GM12878 (cell line): ENCODE results near the gene MTHFD1L. TPM values are rescaled to one million over a fixed set of nuclear protein-coding genes. Genes with fewer than 3 reads are reported as not detected.

Experiments
- ATAC-seq: fragments of 200-7000 bp; cut with Tn5 transposase; 3 replicates; pipeline ENCODE4 v1.9.1; 2020; ENCODE audit warnings: mild to moderate bottlenecking, moderate library complexity
- BruUV-seq: library from RNA; stranded (reverse); fragments of 400-500 nt; replicated peaks from 2 replicates; lab custom pipeline; 2021; lab: Mats Ljungman, UMichigan
- CTCF ChIA-PET: fragments of 300-600 bp; sonication (Branson Sonifier 250); formaldehyde crosslinking; extraction: SDS; loops from one replicate; lab custom pipeline; 2021; ENCODE audit warnings: inconsistent platforms; lab: Yijun Ruan, JAX
- POLR2A ChIA-PET: fragments of 350-600 bp; formaldehyde crosslinking; extraction: SDS; loops from one replicate; lab custom pipeline; 2021; ENCODE audit warnings: inconsistent platforms; lab: Charles Lee
- RAD21 ChIA-PET: fragments of 300-600 bp; sonication (Branson Sonifier 250); formaldehyde crosslinking; loops from one replicate; lab custom pipeline; 2023; ENCODE audit warnings: antibody characterized with exemption; ENCODE audit not compliant: unreplicated experiment; lab: Charles Lee
- SMC1A ChIA-PET: fragments of 300-600 bp; sonication (Branson Sonifier 250); formaldehyde crosslinking; loops from one replicate; lab custom pipeline; 2023; ENCODE audit not compliant: unreplicated experiment, uncharacterized antibody; lab: Charles Lee
- DNase-seq: peaks from one replicate; pipeline ENCODE4 v3.0.0-alpha.2; 2011; ENCODE audit warnings: low read depth, low spot score
- FAIRE-seq: peaks from 3 replicates; lab custom pipeline; 2011; peaks lifted over from hg19 to GRCh38; lab: Jason Lieb, UNC
- H2AFZ ChIP-seq: 2 replicates; pipeline ENCODE4 v1.6.0; 2011; ENCODE audit warnings: low read depth, low read length, control low read depth; ENCODE audit not compliant: control insufficient read depth
- H3K27ac ChIP-seq: 2 replicates; pipeline ENCODE4 v1.5.1; 2011; ENCODE audit warnings: control low read depth; ENCODE audit not compliant: control insufficient read depth, insufficient read depth
- H3K27me3 ChIP-seq, 2 experiments: replicated peaks in 1 of 2; 2 replicates each; pipeline versions ENCODE4 v1.6.0 to v1.6.1; 2011; ENCODE audit warnings: low read length in 1 of 2; ENCODE audit not compliant: control insufficient read depth in 2 of 2, insufficient read depth in 2 of 2
- H3K36me3 ChIP-seq, 2 experiments: 2 replicates each; pipeline ENCODE4 v1.5.1; 2011; ENCODE audit warnings: low read length in 1 of 2; ENCODE audit not compliant: control insufficient read depth in 2 of 2, insufficient read depth in 2 of 2
- H3K4me1 ChIP-seq: 2 replicates; pipeline ENCODE4 v1.6.1; 2011; ENCODE audit warnings: mild to moderate bottlenecking, low read length, moderate library complexity, mixed read lengths; ENCODE audit not compliant: control insufficient read depth, insufficient read depth
- H3K4me2 ChIP-seq: 2 replicates; pipeline ENCODE4 v1.6.0; 2011; ENCODE audit warnings: control low read depth; ENCODE audit not compliant: control insufficient read depth, insufficient read depth
- H3K4me3 ChIP-seq: fragments of 200-600 bp; sonication (generic); 2 replicates; pipeline ENCODE4 v1.5.1; 2016
- H3K79me2 ChIP-seq: 2 replicates; pipeline ENCODE4 v1.6.0; 2011; ENCODE audit warnings: low read length; ENCODE audit not compliant: control insufficient read depth, insufficient read depth
- H3K9ac ChIP-seq: 2 replicates; pipeline ENCODE4 v1.8.0; 2011; ENCODE audit warnings: low read length, control low read depth, mixed read lengths; ENCODE audit not compliant: control insufficient read depth, insufficient read depth
- H3K9me3 ChIP-seq: replicated peaks from 3 replicates; pipeline ENCODE4 v1.5.1; 2011; ENCODE audit warnings: mild to moderate bottlenecking, low read length; ENCODE audit not compliant: control insufficient read depth, insufficient read depth
- H4K20me1 ChIP-seq: 2 replicates; pipeline ENCODE4 v1.6.0; 2011; ENCODE audit not compliant: control insufficient read depth, insufficient read depth
- ATF2 ChIP-seq: IDR thresholded peaks from 2 replicates; pipeline ENCODE4 v1.6.1; 2012; ENCODE audit warnings: low read length, inconsistent platforms
- ATF7 ChIP-seq: fragments of 450-650 bp; IDR thresholded peaks from 2 replicates; pipeline ENCODE4 v1.6.1; 2016; ENCODE audit warnings: low read depth, mild to moderate bottlenecking
- BACH1 ChIP-seq: fragments of 450-650 bp; IDR thresholded peaks from 2 replicates; pipeline ENCODE4 v1.6.1; 2017; ENCODE audit warnings: mild to moderate bottlenecking, borderline replicate concordance
- BCL3 ChIP-seq: IDR thresholded peaks from 2 replicates; pipeline ENCODE4 v1.6.1; 2011; ENCODE audit warnings: borderline replicate concordance, low read depth, mild to moderate bottlenecking, moderate library complexity, low read length; ENCODE audit not compliant: insufficient read depth, poor library complexity, severe bottlenecking
- BHLHE40 ChIP-seq, 2 experiments: fragments of 450-650 bp in 1 of 2; IDR thresholded peaks; 2 replicates each; pipeline ENCODE4 v1.6.1; 2011 to 2017; ENCODE audit warnings: low read depth in 2 of 2, borderline replicate concordance in 1 of 2, improper control_type of control experiment in 1 of 2, low read length in 1 of 2, mild to moderate bottlenecking in 1 of 2
- BMI1 ChIP-seq: fragments of 450-650 bp; IDR thresholded peaks from 2 replicates; pipeline ENCODE4 v1.6.1; 2016; ENCODE audit warnings: mild to moderate bottlenecking, moderate library complexity, borderline replicate concordance
- IKZF2 ChIP-seq, 2 experiments: fragments of 450-650 bp; IDR thresholded peaks; 2 replicates each; pipeline ENCODE4 v1.6.1; 2017; ENCODE audit warnings: mild to moderate bottlenecking in 2 of 2, moderate library complexity in 2 of 2
- MTA2 ChIP-seq: fragments of 450-650 bp; IDR thresholded peaks from 2 replicates; pipeline ENCODE4 v1.6.1; 2016; ENCODE audit warnings: low read depth, mild to moderate bottlenecking, moderate library complexity
- PAX8 ChIP-seq: fragments of 450-650 bp; IDR thresholded peaks from 2 replicates; pipeline ENCODE4 v1.6.1; 2017; ENCODE audit warnings: mild to moderate bottlenecking, moderate library complexity
- PML ChIP-seq: IDR thresholded peaks from 2 replicates; pipeline ENCODE4 v1.6.1; 2012; ENCODE audit warnings: low read length, inconsistent platforms
- SUZ12 ChIP-seq: fragments of 200-600 bp; sonication (generic); IDR thresholded peaks from one replicate; pipeline ENCODE4 v1.6.1; 2018; ENCODE audit warnings: antibody characterized with exemption, mild to moderate bottlenecking; ENCODE audit not compliant: unreplicated experiment
- TARDBP ChIP-seq: IDR thresholded peaks from 2 replicates; pipeline ENCODE4 v1.6.1; 2016; ENCODE audit warnings: borderline replicate concordance
- YBX1 ChIP-seq: fragments of 450-650 bp; IDR thresholded peaks from 2 replicates; pipeline ENCODE4 v1.6.1; 2016; ENCODE audit warnings: antibody characterized with exemption
- YY1 ChIP-seq: IDR thresholded peaks from 2 replicates; pipeline ENCODE4 v1.6.1; 2011; ENCODE audit warnings: low read depth, mild to moderate bottlenecking, low read length
- ZBTB33 ChIP-seq: fragments of 450-650 bp; IDR thresholded peaks from 2 replicates; pipeline ENCODE4 v1.6.1; 2017; ENCODE audit warnings: mild to moderate bottlenecking
- ZNF217 ChIP-seq: fragments of 450-650 bp; IDR thresholded peaks from 2 replicates; pipeline ENCODE4 v1.6.1; 2017; ENCODE audit warnings: antibody characterized with exemption, mild to moderate bottlenecking
- ZSCAN29 ChIP-seq: fragments of 450-650 bp; IDR thresholded peaks from 2 replicates; pipeline ENCODE4 v1.6.1; 2017; ENCODE audit warnings: mild to moderate bottlenecking, moderate library complexity
- WGBS: methylation state at CpG from one replicate; pipeline ENCODE4 v1.1.6; 2016; ENCODE audit warnings: low lambda C conversion rate; ENCODE audit not compliant: insufficient replicate concordance, insufficient coverage; ENCODE audit errors: missing lambda C conversion rate; 5-methylcytosine and 5-hydroxymethylcytosine counted together
- in situ Hi-C: fragments of 300-500 bp; cut with MboI; formaldehyde crosslinking; loops from 9 replicates; pipeline ENCODE4 v1.14.3; 2018; ENCODE audit warnings: mixed read lengths
- intact Hi-C: fragments of 100-400 bp; cut with micrococcal nuclease; formaldehyde crosslinking; loops from one replicate; pipeline ENCODE4 v1.14.2; 2022; ENCODE audit not compliant: unreplicated experiment
- polyA plus RNA-seq, 11 experiments: library from polyadenylated mRNA; depleted of rRNA in 4 of 11; unstranded in 6 of 11; stranded (reverse) in 5 of 11; fragments of >200 nt; fragmentation: Nextera tagmentation in 4 of 11; fragmentation: Illumina TruSeq in 1 of 11; extraction: Ambion mirVana in 4 of 11; extraction: Trizol in 1 of 11; gene quantifications; 1 replicate in 1 of 11; 2 replicates in 10 of 11; pipeline versions ENCODE4 v1.2.1 to v1.2.3, GENCODE V29; 2011 to 2016; ENCODE audit warnings: inconsistent platforms in 2 of 11, missing spikeins in 2 of 11, low read depth in 1 of 11
- total RNA-seq, 4 experiments: library from RNA; depleted of rRNA in 3 of 4; stranded (reverse); fragments of >200 nt in 3 of 4; fragmentation: Illumina TruSeq in 1 of 4; extraction: Trizol in 1 of 4; gene quantifications; 2 replicates each; pipeline versions ENCODE4 v1.2.1 to v1.2.3, GENCODE V29; 2013 to 2021

MTHFD1L gene
- total and polyA plus RNA-seq, 10 of the 15 experiments (the other 5 are each of a cell fraction or from before 2014, with no cell fraction given), result 11.7 to 75.5 (median 28.8) TPM

- peak; percentile 21; the same call in 1 of the 2 replicates for TF ChIP-seq MTA2
- TF ChIP-seq PAX8, result no peak
- TF ChIP-seq IKZF2 (IDR thresholded peaks at IDR 0.05), result peak; percentile 54 to 71; a peak in 3 of 4 replicates
- TF ChIP-seq ZSCAN29, result no peak
- TF ChIP-seq ZNF217, result no peak
- TF ChIP-seq BHLHE40 (IDR thresholded peaks at IDR 0.05; ENCODE audit: borderline replicate concordance in 1 of 2, low read depth in 2 of 2, low read length in 1 of 2), result peak; percentile 37 to 53; a peak in 2 of 4 replicates
- TF ChIP-seq BMI1, result no peak
- TF ChIP-seq BCL3, result no peak
- no peak for TF ChIP-seq ATF7
- TF ChIP-seq TARDBP, result no peak
Observed at GRCh38 chr6:151001387-151002056, 136.0 kb downstream of the MTHFD1L start (continued).

- Histone ChIP-seq H3K36me3 (no peaks in the 10 kb centered on the region; a peak in 1 of 4 replicates), H3K4me2 (no peak overlapping the region), H4K20me1 (no peaks in the 10 kb centered on the region), H3K27ac (peak overlapping the region; percentile 10; the same call in 1 of the 2 replicates), H3K9ac (no peak overlapping the region), H3K27me3 (no peaks in the 10 kb centered on the region), H2AFZ (no peak overlapping the region), H3K79me2 (no peaks in the 10 kb centered on the region), H3K4me3 (no peak overlapping the region), H3K9me3 (no peaks in the 10 kb centered on the region), H3K4me1 (peaks cover 14% of the 10 kb centered on the region)
- no peak for ATAC-seq
- intact Hi-C loops (no loop called here), in situ Hi-C loops (no loop called here)
- DNase-seq, result no peak
- POLR2A ChIA-PET, result no interaction called here
- FAIRE-seq, result no peak
- RAD21 ChIA-PET, result interaction anchor here (1.0 to 1.4 kb wide), 2 partner anchors 9 to 12 kb away, joined by 3 to 5 read pairs; no protein-coding TSS in a partner anchor
- SMC1A ChIA-PET, result interaction anchor here (0.6 to 1.7 kb wide), 5 partner anchors 11 to 328 kb away, joined by 3 to 4 read pairs (median 3); no protein-coding TSS in a partner anchor
- WGBS, result 100% methylated on average over 2 of the region's 2 CpGs
- CTCF ChIA-PET, result interaction anchor here (1.0 to 2.6 kb wide), 5 partner anchors 11 to 323 kb away, joined by 3 to 14 read pairs (median 8); no protein-coding TSS in a partner anchor
- no TSS peak for BruUV-seq
- TF ChIP-seq BACH1, result no peak
- no peak for TF ChIP-seq YY1
- no peak for TF ChIP-seq SUZ12
- no peak for TF ChIP-seq ATF2
- TF ChIP-seq PML, result no peak
- TF ChIP-seq YBX1, result no peak
- no peak for TF ChIP-seq ZBTB33
Observed at GRCh38 chr6:151002057-151002450, 136.6 kb downstream of the MTHFD1L start.
